Left renal cortex interstitium (tissue), 4 donors: ENCODE measurements around the gene ACP7. TPM values are rescaled to one million over a fixed set of nuclear protein-coding genes. Genes with fewer than 3 reads are reported as not detected.
"Not testable (repeated sequence)": the region's sequence is repeated elsewhere in the genome, so short reads cannot be mapped to it uniquely, and the experiment has no call there.

Experiments
- DNase-seq, 4 donors: peaks; one replicate each; pipeline ENCODE4 v3.0.0-alpha.2; 2013; ENCODE audit warnings: low read depth in 4 of 4, low spot score in 2 of 4, missing footprints in 1 of 4
- polyA plus RNA-seq, 4 donors: library from polyadenylated mRNA; unstranded; fragments of 120-200 nt; gene quantifications; one replicate each; pipeline ENCODE4 v1.2.1, GENCODE V29; 2013; ENCODE audit not compliant: insufficient read length in 4 of 4

Gene ACP7
- 1 to 10 TPM in 1 of 4 donors, under 1 TPM in 3; 0.13 to 1.5 (median 0.56) TPM for polyA plus RNA-seq

GRCh38 chr19:39083983-39084731 lies at the start of gene ACP7:
Gene ACP7, plus strand, starts transcription at chr19:39084368. Its CDS starts 902 bp downstream, at chr19:39085270.
- DNase-seq = no peak

GRCh38 chr19:39036581-39036980 lies 47.6 kb upstream of the ACP7 start:
- DNase-seq = no peak

GRCh38 chr19:39037194-39037593 lies 47.0 kb upstream of the ACP7 start:
- no peak for DNase-seq

- DNase-seq = peak in 1 of 4 donors; percentile 70
Observed at GRCh38 chr19:39038098-39038497, 46.1 kb upstream of the ACP7 start.

- no peak for DNase-seq
Observed at GRCh38 chr19:39045506-39045905, 38.7 kb upstream of the ACP7 start.

- DNase-seq = no peak
Observed at GRCh38 chr19:39046037-39046821, 37.9 kb upstream of the ACP7 start.

- DNase-seq = no peak
Observed at GRCh38 chr19:39047073-39047472, 37.1 kb upstream of the ACP7 start.

GRCh38 chr19:39052243-39052746 lies 31.9 kb upstream of the ACP7 start:
- DNase-seq = no peak

- DNase-seq = no peak
Observed at GRCh38 chr19:39052846-39053245, 31.3 kb upstream of the ACP7 start.

GRCh38 chr19:39053276-39054090 lies 30.7 kb upstream of the ACP7 start:
- no peak for DNase-seq

GRCh38 chr19:39054091-39054470 lies 30.1 kb upstream of the ACP7 start:
- no peak for DNase-seq

GRCh38 chr19:39057615-39058014 lies 26.6 kb upstream of the ACP7 start:
- DNase-seq = no peak

GRCh38 chr19:39059302-39059701 lies 24.9 kb upstream of the ACP7 start:
- DNase-seq = no peak

GRCh38 chr19:39060171-39060570 lies 24.0 kb upstream of the ACP7 start:
- no peak for DNase-seq

- no peak for DNase-seq
Observed at GRCh38 chr19:39064405-39064804, 19.8 kb upstream of the ACP7 start.

- no peak for DNase-seq
Observed at GRCh38 chr19:39065928-39066327, 18.2 kb upstream of the ACP7 start.

- DNase-seq = no peak
Observed at GRCh38 chr19:39067104-39067503, 17.1 kb upstream of the ACP7 start.

- DNase-seq = not testable (repeated sequence)
Observed at GRCh38 chr19:39068259-39068658, 15.9 kb upstream of the ACP7 start.

GRCh38 chr19:39070888-39071287 lies 13.3 kb upstream of the ACP7 start:
- no peak for DNase-seq

- no peak for DNase-seq
Observed at GRCh38 chr19:39074205-39074692, 9.9 kb upstream of the ACP7 start.

- DNase-seq = no peak
Observed at GRCh38 chr19:39074942-39075341, 9.2 kb upstream of the ACP7 start.
